GM12875 (cell line): Measurements from ENCODE around the gene TEX53.

ENCODE experiments used
- H3K4me3 ChIP-seq: one replicate; pipeline ENCODE4 v1.5.1; 2011; ENCODE audit warnings: low read depth, low read length, control low read depth
- CTCF ChIP-seq: IDR thresholded peaks from 2 replicates; pipeline ENCODE4 v1.5.1; 2011; ENCODE audit warnings: low read depth, mild to moderate bottlenecking, control low read depth, inconsistent platforms, low read length, moderate library complexity, borderline replicate concordance; ENCODE audit not compliant: insufficient read depth

The TEX53 gene

GRCh38 chr9:114694146-114694545, 36.5 kb upstream of the TEX53 start:
- TF ChIP-seq CTCF, result no peak
- no peak overlapping the region for H3K4me3 ChIP-seq

- H3K4me3 ChIP-seq, result no peak overlapping the region
- TF ChIP-seq CTCF, result no peak
Observed at GRCh38 chr9:114693248-114693855, 35.7 kb upstream of the TEX53 start.

- no peak overlapping the region for H3K4me3 ChIP-seq
- no peak for TF ChIP-seq CTCF
Observed at GRCh38 chr9:114691956-114692295, 34.3 kb upstream of the TEX53 start.

- no peak overlapping the region for H3K4me3 ChIP-seq
- TF ChIP-seq CTCF, result no peak
Observed at GRCh38 chr9:114691046-114691955, 33.7 kb upstream of the TEX53 start.

GRCh38 chr9:114690308-114690707, 32.7 kb upstream of the TEX53 start:
- H3K4me3 ChIP-seq, result no peak overlapping the region
- TF ChIP-seq CTCF, result no peak

- no peak for TF ChIP-seq CTCF
- no peak overlapping the region for H3K4me3 ChIP-seq
Observed at GRCh38 chr9:114689813-114690212, 32.2 kb upstream of the TEX53 start.
